Astrocyte of the hippocampus (primary cell): Measurements from ENCODE around the gene EP300.
"Not testable (repeated sequence)": the region's sequence is repeated elsewhere in the genome, so short reads cannot be mapped to it uniquely, and the experiment has no call there.

Experiments used
- DNase-seq: peaks from one replicate; pipeline ENCODE4 v3.0.0; 2011; ENCODE audit warnings: low read depth, low spot score

EP300 gene

GRCh38 chr22:41078931-41079330, 13.5 kb upstream of the EP300 start:
- peak; percentile 2 for DNase-seq

DNA sequence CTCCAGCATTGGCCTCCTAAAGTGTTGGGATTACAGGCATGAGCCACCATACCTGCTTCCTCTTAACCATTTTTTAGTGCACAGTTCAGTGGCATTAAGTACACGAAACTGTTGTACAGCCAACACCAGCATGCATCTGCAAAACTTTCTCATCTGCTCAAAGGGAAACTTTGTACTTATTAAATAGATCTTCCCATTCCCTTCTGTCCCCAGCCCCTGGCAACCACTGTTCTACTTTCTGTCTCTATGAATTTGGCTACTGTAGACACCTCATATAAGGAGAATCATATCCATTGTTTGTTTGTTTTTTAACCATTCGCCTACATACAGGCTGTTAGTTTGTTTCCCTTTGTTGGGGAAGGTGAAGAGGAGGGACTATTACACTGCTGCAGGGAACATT, 6.5 kb upstream of the EP300 start:
- DNase-seq: no peak

- peak; percentile 99 for DNase-seq
Observed at GRCh38 chr22:41091132-41092022, 1.0 kb upstream of the EP300 start.

- peak; percentile 53 for DNase-seq
Observed at GRCh38 chr22:41092847-41093411, 537 bp downstream of the EP300 start.

DNA sequence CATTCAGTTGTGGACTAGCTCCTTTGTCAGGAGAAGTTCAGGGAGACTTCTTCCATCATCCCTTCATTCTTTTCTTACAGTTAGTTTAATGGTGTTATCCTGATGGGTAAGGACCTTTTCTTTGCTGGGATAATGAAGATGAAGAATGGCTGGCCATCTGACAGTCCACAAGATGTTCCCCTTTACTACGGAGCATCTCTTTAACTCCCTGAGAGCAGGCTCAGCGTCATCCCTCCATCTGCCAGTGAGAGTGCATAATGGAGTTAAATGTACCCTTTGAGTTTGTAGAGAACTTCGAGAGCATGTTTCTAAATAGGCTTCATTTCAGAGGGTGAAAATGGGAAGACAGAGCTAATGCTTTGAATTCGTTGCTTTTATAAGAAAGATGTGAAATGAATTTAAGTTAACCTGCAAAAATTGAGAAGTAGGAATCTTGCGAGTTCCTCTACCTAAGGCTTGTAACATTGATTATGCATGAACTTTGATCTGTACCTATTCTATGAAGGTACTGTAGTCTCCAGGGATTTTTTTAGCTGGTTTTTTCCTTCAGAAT, 1.7 kb downstream of the EP300 start:
- peak; percentile 48 for DNase-seq

DNA sequence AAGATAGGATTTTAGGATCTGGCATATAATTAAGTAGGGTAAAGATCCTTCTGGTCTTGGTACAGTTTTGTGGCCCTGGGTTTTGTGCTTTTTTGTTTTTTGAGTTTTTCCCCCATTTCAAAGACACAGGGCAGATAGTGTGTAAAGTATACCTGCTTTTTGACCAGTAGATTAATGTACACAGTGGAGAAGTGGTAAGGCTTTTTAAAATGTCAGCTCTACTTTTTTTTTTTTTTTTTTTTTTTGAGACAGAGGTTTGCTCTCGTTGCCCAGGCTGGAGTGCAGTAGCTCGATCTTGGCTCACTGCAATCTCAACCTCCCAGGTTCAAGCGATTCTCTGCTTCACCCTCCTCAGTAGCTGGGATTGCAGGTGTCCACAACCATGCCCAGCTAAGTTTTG, 4.0 kb downstream of the EP300 start:
- no peak for DNase-seq

DNA sequence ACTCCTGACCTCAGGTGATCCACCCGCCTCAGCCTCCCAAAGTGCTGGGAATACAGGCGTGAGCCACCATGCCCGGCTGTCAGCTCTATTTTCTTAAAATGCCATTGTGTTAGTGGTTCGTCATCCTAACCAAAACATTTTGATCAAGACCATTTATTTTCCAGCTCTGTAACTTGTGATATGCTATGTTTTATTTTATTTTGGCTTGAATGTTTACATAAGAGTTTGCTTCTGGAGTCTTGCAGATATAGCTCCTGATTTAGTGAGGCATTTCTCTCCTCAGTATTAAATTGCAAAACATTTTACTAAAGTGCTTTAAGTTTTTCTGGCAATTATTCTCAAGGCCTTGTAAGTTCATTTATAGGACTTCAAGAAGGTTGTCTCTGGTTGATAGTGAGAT, 4.4 kb downstream of the EP300 start:
- no peak for DNase-seq

- DNase-seq: no peak
Observed at GRCh38 chr22:41099036-41099435, 6.6 kb downstream of the EP300 start.

DNA sequence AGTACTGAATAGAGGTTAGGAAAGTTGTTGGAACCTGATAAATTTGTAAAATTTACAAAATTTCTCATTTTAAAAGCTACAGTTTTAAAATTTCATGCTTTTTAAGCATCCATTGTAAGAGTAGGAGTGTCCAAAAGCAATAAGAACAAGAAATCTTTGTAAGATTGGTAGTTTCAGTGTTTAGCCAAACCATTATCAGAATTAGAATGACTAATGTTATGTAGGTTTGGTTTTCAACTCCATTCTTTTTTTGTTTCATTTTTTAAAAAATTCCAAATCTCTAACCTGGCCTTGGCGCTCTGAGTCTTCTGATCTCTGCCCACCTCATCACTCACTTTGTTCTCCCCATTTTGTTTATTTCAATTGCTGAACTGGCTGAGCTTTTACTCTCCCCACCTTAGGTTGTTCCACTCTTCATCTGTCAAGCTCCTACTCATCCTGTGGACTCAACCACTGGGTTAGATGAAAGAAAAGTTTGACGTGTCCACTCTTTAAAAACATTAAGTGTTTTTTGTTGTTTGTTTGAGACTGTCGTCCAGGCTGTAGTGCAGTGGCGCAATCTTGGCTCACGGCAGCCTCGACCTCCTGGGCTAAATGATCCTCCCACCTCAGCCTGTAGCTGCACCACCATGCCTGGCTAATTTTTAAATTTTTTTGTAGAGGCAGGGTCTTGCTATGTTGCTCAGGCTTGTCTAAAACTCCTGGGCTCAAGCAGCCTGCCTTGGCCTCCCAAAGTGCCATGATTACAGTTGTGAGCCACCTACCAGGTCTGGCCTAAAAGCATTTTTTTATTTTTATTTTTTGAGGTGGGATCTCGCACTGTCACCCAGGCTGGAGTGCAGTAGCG, 14.0 kb downstream of the EP300 start:
- DNase-seq: no peak

GRCh38 chr22:41106969-41107325, 14.6 kb downstream of the EP300 start:
- not testable (repeated sequence) for DNase-seq

DNA sequence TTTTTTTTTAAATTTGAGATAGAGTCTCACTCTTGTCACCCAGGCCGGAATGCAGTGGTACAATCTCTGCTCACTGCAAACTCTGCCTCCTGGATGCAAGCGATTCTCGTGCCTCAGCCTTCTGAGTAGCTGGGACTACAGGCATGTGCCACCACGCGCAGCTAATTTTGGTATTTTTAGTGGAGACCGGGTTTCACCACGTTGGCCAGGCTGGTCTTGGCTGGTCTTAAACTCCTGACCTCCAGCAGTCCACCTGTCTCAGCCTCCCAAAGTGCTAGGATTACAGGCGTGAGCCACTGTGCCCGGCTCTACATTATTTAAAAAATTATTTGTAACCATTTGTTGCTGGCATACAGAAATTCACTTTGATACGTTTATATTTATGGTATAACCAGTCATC, 18.6 kb downstream of the EP300 start:
- no peak for DNase-seq

- no peak for DNase-seq
Observed at GRCh38 chr22:41116342-41116741, 23.9 kb downstream of the EP300 start.

- no peak for DNase-seq
Observed at GRCh38 chr22:41117127-41117965, 25.0 kb downstream of the EP300 start.

GRCh38 chr22:41123151-41123550, 30.8 kb downstream of the EP300 start:
- no peak for DNase-seq

DNA sequence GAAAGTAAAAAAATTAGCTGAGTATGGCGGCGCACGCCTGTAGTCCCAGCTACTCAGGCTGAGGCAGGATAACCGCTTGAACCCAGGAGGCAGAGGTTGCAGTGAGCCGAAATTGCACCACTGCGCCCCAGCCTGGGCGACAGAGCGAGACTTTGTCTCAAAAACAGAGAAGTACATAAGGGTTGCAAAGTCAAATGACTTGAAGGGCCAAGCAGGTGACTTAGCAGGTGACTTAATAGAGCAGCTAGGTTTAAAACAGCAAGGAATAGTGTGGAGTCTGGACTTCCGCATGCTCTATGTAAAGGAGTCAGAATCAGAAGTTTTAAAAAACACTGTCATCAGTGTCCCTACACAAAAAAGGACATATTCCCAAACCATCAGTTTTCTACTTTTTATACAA, 31.7 kb downstream of the EP300 start:
- DNase-seq: no peak

DNA sequence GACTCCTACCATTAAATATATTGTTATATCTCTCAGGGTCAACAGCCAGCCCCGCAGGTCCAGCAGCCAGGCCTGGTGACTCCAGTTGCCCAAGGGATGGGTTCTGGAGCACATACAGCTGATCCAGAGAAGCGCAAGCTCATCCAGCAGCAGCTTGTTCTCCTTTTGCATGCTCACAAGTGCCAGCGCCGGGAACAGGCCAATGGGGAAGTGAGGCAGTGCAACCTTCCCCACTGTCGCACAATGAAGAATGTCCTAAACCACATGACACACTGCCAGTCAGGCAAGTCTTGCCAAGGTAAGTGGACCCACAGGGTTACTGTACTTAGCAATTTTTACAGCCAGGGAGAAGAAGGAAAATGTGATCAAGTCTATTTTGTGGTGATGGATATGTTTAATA, 35.1 kb downstream of the EP300 start:
- no peak for DNase-seq

- no peak for DNase-seq
Observed at GRCh38 chr22:41128606-41129005, 36.2 kb downstream of the EP300 start.

GRCh38 chr22:41132550-41132949, 40.2 kb downstream of the EP300 start:
- no peak for DNase-seq

- no peak for DNase-seq
Observed at GRCh38 chr22:41140365-41140957, 48.1 kb downstream of the EP300 start.

GRCh38 chr22:41145921-41146320, 53.5 kb downstream of the EP300 start:
- DNase-seq: not testable (repeated sequence)

DNA sequence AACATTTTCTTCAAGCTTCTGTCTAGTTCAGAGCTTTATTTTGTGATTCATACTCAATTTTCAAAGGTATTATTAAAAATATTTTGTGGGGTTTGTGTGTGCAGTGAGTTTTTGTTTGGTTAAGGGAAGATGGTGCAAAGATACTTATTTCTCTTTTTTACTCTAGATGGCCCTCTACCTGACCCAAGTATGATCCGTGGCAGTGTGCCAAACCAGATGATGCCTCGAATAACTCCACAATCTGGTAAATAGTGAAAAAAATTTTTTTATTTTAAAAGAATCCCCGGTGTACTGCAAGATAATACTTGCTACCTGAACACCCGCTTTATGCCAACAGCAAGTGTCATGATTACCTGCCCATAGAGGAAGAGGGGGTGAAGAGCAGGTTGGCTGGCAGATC, 54.2 kb downstream of the EP300 start:
- peak; percentile 20 for DNase-seq
